HFFc6 (cell line): ENCODE data around the gene TPCN1. TPM values are rescaled to one million over a fixed set of nuclear protein-coding genes. Genes with fewer than 3 reads are reported as not detected.

Experiments used
- DNase-seq: peaks from one replicate; pipeline ENCODE4 v3.0.0-alpha.2; 2018
- H3K27ac Mint-ChIP-seq: 2 replicates; pipeline ENCODE4 v1.8.0; 2020; ENCODE audit warnings: mild to moderate bottlenecking, mixed read lengths
- H3K27me3 Mint-ChIP-seq: 2 replicates; pipeline ENCODE4 v1.8.0; 2021; ENCODE audit warnings: mild to moderate bottlenecking, moderate library complexity, mixed read lengths; ENCODE audit not compliant: insufficient read depth
- H3K36me3 Mint-ChIP-seq: 2 replicates; pipeline ENCODE4 v1.8.0; 2021; ENCODE audit warnings: low read depth, mixed read lengths
- H3K4me1 Mint-ChIP-seq: 2 replicates; pipeline ENCODE4 v1.8.0; 2020; ENCODE audit warnings: low read depth, mixed read lengths
- H3K4me3 Mint-ChIP-seq: 2 replicates; pipeline ENCODE4 v1.8.0; 2020; ENCODE audit warnings: mild to moderate bottlenecking, moderate library complexity, mixed read lengths
- H3K9me3 Mint-ChIP-seq: 2 replicates; pipeline ENCODE4 v1.8.0; 2020; ENCODE audit warnings: mild to moderate bottlenecking, mixed read lengths
- total RNA-seq, 6 experiments: library from RNA; stranded (reverse); fragmentation: NEBNext Ultra II Directional; extraction: Animal tissue kit (Norgen Biotek cat#: 25700); gene quantifications; 2 replicates in 1 of 6; 3 replicates in 5 of 6; pipeline ENCODE4 v1.2.3, GENCODE V29; 2021
- TF ChIP-seq, protein P1 (sequence below): fragments of 200-600 bp; sonication (generic); IDR thresholded peaks from 2 replicates; pipeline ENCODE4 v1.5.0; 2021; ENCODE audit warnings: antibody characterized with exemption, mild to moderate bottlenecking

TPCN1 gene
- total RNA-seq, 6 experiments from 2014 or later: 19.0 to 33.3 (median 20.6) TPM

DNA sequence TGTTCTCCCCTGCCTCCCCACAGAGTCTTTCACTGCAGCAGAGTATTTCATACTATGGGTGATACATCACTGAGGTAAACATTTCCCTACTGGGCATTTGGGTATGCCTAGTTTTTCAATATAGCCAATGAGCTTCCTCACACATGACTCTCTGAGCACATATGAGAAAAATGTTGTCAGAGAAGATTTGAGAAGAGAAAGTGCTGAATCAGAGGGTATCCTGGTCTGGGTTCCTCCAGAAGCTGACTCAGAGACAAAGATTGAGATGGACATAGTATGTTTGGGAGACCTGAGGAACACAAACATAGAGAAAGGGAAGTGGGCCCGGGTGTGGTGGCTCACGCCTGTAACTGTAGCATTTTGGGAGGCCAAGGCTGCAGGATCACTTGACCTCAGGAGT is 101.1 kb downstream of the TPCN1 start:
- H3K27ac Mint-ChIP-seq: peak overlapping the region; percentile 76
- TF ChIP-seq, protein P1, sequence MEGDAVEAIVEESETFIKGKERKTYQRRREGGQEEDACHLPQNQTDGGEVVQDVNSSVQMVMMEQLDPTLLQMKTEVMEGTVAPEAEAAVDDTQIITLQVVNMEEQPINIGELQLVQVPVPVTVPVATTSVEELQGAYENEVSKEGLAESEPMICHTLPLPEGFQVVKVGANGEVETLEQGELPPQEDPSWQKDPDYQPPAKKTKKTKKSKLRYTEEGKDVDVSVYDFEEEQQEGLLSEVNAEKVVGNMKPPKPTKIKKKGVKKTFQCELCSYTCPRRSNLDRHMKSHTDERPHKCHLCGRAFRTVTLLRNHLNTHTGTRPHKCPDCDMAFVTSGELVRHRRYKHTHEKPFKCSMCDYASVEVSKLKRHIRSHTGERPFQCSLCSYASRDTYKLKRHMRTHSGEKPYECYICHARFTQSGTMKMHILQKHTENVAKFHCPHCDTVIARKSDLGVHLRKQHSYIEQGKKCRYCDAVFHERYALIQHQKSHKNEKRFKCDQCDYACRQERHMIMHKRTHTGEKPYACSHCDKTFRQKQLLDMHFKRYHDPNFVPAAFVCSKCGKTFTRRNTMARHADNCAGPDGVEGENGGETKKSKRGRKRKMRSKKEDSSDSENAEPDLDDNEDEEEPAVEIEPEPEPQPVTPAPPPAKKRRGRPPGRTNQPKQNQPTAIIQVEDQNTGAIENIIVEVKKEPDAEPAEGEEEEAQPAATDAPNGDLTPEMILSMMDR: no peak
- DNase-seq: peak; percentile 86
- peaks cover 3% of the 10 kb centered on the region; the same call in 1 of the 2 replicates for H3K27me3 Mint-ChIP-seq
- H3K9me3 Mint-ChIP-seq: no peaks in the 10 kb centered on the region
- no peak overlapping the region for H3K4me3 Mint-ChIP-seq
- peaks cover 23% of the 10 kb centered on the region for H3K4me1 Mint-ChIP-seq
- peaks cover 22% of the 10 kb centered on the region for H3K36me3 Mint-ChIP-seq

DNA sequence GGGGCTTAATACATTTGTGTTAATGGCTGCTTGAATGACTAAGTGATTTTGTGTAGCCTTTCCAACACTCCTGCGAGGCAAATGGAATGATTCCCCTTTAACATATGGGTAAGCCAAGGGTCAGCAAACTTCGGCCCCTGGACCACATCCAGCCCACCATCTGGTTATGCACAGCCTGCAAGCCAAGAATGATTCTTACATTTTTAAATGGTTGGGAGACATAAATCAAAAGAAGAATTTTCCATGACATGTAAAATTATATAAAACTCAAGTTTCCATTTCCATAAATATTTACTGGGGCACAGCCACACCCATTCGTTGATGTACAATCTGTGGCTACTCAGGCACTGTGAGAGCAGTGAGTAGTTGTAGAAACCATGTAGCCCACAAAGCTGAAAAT is 104.7 kb downstream of the TPCN1 start:
- DNase-seq: peak; percentile 30

DNA sequence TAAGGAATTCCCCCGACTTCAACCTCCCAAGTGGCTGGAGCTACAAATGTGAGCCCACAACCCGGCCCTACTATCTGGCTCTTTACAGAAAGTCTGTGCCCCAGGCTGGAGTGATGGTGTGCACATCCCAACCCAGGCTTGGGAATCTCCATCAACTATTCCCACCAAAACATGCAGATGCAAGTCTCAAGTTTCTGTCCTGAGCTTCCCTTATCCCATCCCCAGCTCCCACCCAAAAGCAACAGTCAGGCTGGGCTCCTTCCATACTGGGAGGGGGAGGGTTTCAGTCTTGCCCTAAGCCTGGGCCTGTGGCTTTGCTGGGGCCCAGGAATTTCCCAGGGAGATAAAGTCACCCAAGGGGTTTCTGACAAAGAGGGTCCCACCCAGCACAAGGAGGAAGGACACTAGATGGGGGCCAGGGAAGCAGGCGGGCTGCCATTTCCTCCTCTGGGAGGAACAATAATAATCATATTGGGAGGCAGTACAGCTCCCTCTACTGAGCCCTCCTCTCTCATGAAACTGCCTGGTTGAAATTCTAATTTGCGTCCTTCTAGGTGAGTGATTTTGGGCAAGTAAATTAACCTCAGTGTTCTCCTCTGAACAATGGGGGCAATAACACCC is 105.6 kb downstream of the TPCN1 start:
- no peak for DNase-seq
- peaks cover 3% of the 10 kb centered on the region; the same call in 1 of the 2 replicates for H3K27me3 Mint-ChIP-seq
- H3K4me3 Mint-ChIP-seq: no peak overlapping the region
- TF ChIP-seq, protein P1: peak; percentile 17; the same call in 1 of the 2 replicates
- H3K27ac Mint-ChIP-seq: 0 out of 2 replicates have a peak overlapping the region, but pooled peaks have one; percentile 12
- H3K4me1 Mint-ChIP-seq: peaks cover 34% of the 10 kb centered on the region
- H3K36me3 Mint-ChIP-seq: peaks cover 9% of the 10 kb centered on the region; the same call in 1 of the 2 replicates
- no peaks in the 10 kb centered on the region for H3K9me3 Mint-ChIP-seq

More for the DNA sequence above, 104.7 kb downstream of the TPCN1 start:
- H3K27me3 Mint-ChIP-seq: peaks cover 3% of the 10 kb centered on the region; the same call in 1 of the 2 replicates
- H3K4me1 Mint-ChIP-seq: peaks cover 34% of the 10 kb centered on the region
- peak overlapping the region; percentile 68 for H3K27ac Mint-ChIP-seq
- H3K36me3 Mint-ChIP-seq: peaks cover 9% of the 10 kb centered on the region; the same call in 1 of the 2 replicates
- TF ChIP-seq, protein P1: no peak
- no peak overlapping the region for H3K4me3 Mint-ChIP-seq
- H3K9me3 Mint-ChIP-seq: no peaks in the 10 kb centered on the region

DNA sequence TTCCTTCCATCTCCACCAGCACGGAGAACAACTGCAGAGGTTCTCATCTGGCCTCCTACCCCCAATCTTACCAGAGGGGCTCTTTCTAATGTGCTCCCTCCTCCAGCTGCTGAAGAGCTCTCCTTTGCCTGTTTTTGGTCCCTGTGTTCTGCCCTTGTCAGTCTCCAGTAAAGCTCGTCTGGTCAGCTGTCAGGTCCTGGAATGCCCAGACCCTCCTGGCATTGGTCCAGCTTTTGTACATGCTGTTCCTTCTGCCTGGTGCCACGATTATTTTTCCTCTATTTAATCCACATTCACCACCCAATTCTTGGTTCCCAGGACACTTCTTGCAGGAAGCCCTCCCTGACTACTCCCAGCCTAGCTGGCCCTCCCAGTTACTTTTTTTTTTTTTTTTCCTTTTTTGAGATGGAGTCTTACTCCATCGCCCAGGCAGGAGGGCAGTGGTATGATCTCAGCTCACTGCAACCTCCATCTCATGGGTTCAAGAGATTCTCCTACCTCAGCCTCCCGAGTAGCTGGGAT is 107.2 kb downstream of the TPCN1 start:
- no peak for DNase-seq
- TF ChIP-seq, protein P1: no peak
- Mint-ChIP-seq H3K36me3 (no peaks in the 10 kb centered on the region), H3K4me3 (no peak overlapping the region), H3K9me3 (no peaks in the 10 kb centered on the region), H3K4me1 (peaks cover 24% of the 10 kb centered on the region), H3K27me3 (no peaks in the 10 kb centered on the region; the same call in 1 of the 2 replicates), H3K27ac (no peak overlapping the region)

DNA sequence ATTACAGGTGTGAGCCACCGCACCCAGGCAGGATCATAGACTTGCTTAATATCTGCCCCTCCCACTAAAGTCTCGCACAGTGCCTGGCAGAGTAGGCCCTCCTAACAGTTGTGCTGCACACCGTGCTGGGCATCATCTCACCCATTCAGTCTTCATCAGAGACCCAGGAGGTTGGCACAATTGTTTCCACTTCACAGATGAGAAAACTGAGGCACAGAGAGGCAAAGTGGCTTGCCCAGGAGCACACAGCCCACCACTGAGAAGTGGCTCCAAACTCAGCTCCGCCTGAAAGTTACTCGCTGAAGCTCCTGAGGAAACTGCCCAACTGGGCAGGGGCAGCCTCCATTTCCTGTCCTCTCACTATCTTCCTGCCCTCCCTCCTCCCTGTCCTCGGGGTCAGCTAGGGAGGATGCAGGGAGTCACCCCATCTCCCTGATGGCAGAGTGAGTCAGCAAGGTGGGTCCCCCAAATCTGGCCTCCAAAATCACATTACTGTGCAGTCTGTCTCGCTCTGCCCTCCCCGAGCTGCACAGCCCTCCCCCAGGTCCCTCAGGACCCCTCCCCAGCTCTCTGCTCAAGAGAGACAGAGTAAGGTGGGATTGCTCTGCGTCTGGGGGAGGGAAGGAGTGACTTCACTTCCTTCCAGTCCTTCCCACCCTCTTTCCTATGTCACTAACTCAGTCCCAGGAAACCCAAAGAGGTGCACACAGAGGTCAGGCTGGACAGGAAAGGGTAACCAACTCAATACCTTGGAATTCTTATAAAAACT is 107.9 kb downstream of the TPCN1 start:
- Mint-ChIP-seq H3K27me3 (no peaks in the 10 kb centered on the region; the same call in 1 of the 2 replicates), H3K27ac (no peak overlapping the region)

More for the DNA sequence above, 107.9 kb downstream of the TPCN1 start:
- no peak overlapping the region for H3K4me3 Mint-ChIP-seq
- peaks cover 30% of the 10 kb centered on the region for H3K4me1 Mint-ChIP-seq
- no peak for DNase-seq
- TF ChIP-seq, protein P1: no peak
- no peaks in the 10 kb centered on the region for H3K9me3 Mint-ChIP-seq
- no peaks in the 10 kb centered on the region for H3K36me3 Mint-ChIP-seq
